ENCODE data around the gene LEKR1.

The LEKR1 gene

DNA sequence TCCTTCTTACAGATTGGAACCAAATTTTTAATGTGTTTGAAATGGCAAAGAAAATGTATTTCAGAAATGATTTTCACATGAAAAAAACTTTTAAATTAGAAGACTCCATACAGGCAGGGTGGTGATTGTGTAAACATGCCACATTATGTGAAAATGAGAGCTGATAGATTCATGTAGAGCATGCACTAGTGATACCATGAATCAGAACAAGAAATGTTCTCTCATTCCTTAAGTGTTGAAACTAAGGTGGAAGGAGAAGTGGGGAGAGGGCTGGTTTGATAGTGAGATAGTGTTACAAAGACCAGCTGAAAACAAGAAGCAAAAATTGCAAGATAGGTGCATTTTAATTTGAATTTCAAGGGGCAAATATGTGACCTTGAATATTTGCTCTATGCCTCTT, 233.5 kb downstream of the LEKR1 start:
- in situ Hi-C loops (cut with MboI; ENCODE audit: low pct_unique_long_range_greater_than_20kb, low sequenced_read_pairs, unreplicated experiment): no loop called here
- DNase-seq (ENCODE audit: low spot score): peak; percentile 27
- TF ChIP-seq, protein P1, sequence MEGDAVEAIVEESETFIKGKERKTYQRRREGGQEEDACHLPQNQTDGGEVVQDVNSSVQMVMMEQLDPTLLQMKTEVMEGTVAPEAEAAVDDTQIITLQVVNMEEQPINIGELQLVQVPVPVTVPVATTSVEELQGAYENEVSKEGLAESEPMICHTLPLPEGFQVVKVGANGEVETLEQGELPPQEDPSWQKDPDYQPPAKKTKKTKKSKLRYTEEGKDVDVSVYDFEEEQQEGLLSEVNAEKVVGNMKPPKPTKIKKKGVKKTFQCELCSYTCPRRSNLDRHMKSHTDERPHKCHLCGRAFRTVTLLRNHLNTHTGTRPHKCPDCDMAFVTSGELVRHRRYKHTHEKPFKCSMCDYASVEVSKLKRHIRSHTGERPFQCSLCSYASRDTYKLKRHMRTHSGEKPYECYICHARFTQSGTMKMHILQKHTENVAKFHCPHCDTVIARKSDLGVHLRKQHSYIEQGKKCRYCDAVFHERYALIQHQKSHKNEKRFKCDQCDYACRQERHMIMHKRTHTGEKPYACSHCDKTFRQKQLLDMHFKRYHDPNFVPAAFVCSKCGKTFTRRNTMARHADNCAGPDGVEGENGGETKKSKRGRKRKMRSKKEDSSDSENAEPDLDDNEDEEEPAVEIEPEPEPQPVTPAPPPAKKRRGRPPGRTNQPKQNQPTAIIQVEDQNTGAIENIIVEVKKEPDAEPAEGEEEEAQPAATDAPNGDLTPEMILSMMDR (IDR thresholded peaks at IDR 0.05; ENCODE audit: extremely low read depth, insufficient read depth, missing control alignments): no peak

DNA sequence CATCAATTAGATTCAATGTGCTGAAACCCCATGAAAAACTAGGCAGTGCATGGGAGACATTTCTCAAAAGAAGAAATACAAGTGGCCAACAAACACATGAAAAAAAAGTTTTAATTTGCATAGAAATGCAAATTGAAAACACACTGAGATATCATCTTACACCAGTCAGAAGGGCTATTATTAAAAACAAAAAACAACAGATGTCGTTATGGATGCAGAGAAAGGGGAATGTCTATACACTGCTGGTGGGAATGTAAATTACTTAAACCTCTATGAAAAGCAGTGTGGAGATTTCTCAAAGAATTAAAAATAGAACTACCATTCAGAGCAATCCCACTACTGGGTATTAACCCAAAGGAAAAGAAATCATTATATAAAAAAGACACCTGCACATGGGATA, 235.1 kb downstream of the LEKR1 start:
- DNase-seq (ENCODE audit: low spot score): no peak
- TF ChIP-seq, protein P1 (IDR thresholded peaks at IDR 0.05; ENCODE audit: extremely low read depth, insufficient read depth, missing control alignments): no peak
- in situ Hi-C loops (cut with MboI; ENCODE audit: low pct_unique_long_range_greater_than_20kb, low sequenced_read_pairs, unreplicated experiment): no loop called here

DNA sequence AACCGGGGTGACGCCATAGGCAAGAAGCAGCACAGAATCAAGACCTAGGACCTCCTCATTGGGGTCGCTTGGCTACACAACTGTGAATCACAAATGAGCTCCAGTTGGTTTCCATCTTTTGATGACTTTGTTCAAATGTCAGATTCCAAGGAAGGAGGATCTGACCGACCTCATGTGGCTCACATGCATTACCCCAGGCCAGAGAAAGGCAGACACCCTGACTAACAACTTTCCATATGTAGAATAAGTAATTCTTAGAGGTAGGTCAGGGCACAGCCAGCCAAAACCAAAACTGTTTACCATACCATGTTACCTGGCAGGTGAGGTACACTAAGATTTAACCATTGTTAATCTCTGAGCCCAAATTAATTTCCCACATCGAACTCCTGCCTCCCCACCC, 237.3 kb downstream of the LEKR1 start:
- TF ChIP-seq, protein P1 (IDR thresholded peaks at IDR 0.05; ENCODE audit: extremely low read depth, insufficient read depth, missing control alignments): no peak
- in situ Hi-C loops (cut with MboI; ENCODE audit: low pct_unique_long_range_greater_than_20kb, low sequenced_read_pairs, unreplicated experiment): no loop called here
- no peak for DNase-seq (ENCODE audit: low spot score)

DNA sequence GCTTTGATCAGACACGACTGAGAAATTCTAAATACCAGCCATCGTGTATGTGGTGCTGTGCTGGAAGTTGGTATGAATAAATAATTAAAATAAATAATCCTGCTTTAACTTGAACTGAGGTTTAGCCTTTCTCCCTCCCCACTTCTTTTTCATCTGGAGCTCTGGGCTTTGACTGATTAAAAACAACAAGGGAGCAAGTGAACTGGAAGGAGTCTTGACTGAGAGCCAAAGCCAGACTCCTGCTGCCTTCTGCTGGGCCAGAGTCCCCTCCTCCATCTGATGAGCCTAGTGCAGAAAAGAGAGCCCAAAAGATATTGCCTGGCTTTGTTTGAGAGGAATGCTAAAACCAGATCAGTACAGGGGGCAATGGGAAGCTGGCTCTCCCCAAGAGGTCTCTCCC, 237.8 kb downstream of the LEKR1 start:
- DNase-seq (ENCODE audit: low spot score): no peak
- in situ Hi-C loops (cut with MboI; ENCODE audit: low pct_unique_long_range_greater_than_20kb, low sequenced_read_pairs, unreplicated experiment): no loop called here
- TF ChIP-seq, protein P1 (IDR thresholded peaks at IDR 0.05; ENCODE audit: extremely low read depth, insufficient read depth, missing control alignments): no peak

DNA sequence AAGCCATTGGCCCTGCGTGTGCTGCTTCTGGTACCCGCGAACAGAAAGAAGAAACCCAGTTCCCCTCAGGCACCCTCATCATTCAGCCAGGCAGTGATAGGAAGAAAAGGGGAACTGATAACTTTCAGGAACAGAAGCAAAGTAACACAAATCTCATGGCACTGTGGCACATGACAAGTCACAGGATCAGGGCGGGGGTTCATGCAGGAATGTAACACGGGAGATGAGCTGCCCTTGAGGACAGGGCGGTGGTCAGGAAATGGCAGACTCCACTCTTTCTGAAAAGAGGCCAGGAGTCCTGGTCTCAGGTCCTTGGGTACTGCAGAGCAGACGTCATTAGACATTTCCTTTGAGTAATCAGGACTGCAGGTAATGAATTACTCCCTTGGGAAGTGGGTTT, 238.2 kb downstream of the LEKR1 start:
- no peak for DNase-seq (ENCODE audit: low spot score)
- TF ChIP-seq, protein P1 (IDR thresholded peaks at IDR 0.05; ENCODE audit: extremely low read depth, insufficient read depth, missing control alignments): no peak
- in situ Hi-C loops (cut with MboI; ENCODE audit: low pct_unique_long_range_greater_than_20kb, low sequenced_read_pairs, unreplicated experiment): no loop called here

DNA sequence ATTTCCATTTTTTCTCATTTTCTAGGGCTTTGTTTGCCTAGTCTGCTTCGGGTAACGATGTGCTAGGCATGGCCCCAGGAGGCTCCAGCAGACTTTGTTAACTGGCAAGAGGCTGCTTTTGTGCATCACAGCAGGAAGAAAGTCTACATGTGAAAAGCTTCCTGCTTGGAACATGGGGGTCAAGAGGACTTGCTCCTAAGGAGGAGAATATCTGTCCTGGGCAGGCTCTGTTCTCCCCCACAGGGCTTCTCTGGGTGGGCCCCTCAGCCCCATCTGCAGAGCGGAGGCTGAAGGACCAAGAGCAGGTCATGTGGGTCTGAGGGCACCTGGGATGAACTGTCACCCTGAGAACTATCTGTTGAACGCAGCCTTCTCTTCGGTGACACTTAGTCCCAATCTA, 239.0 kb downstream of the LEKR1 start:
- TF ChIP-seq, protein P1 (IDR thresholded peaks at IDR 0.05; ENCODE audit: extremely low read depth, insufficient read depth, missing control alignments): no peak
- in situ Hi-C loops (cut with MboI; ENCODE audit: low pct_unique_long_range_greater_than_20kb, low sequenced_read_pairs, unreplicated experiment): no loop called here
- DNase-seq (ENCODE audit: low spot score): no peak

Data from GM13977 (cell line).